NCI-H345 treated with DMSO at 0.1 percent for 48 hours (cell line): Measurements from ENCODE around the gene MRPL34.

Source experiments
- DNase-seq: peaks from one replicate; lab custom pipeline; 2025; ENCODE audit not compliant: unreplicated experiment; lab: John Stamatoyannopoulos, UW

The MRPL34 gene

GRCh38 chr19:17309198-17309964, 3.7 kb downstream of the MRPL34 start, which contains the start of gene DDA1:
Gene DDA1 (plus strand): TSS chr19:17309563. CDS start chr19:17309655, 92 bp downstream.
- peak; percentile 93 for DNase-seq

GRCh38 chr19:17309965-17310461, 4.3 kb downstream of the MRPL34 start:
- no peak for DNase-seq

- no peak for DNase-seq
Observed at GRCh38 chr19:17311455-17312188, 6.0 kb downstream of the MRPL34 start.

- DNase-seq = no peak
Observed at GRCh38 chr19:17312189-17313113, 6.8 kb downstream of the MRPL34 start.

- no peak for DNase-seq
Observed at GRCh38 chr19:17314007-17314593, 8.4 kb downstream of the MRPL34 start.

- DNase-seq = no peak
Observed at GRCh38 chr19:17318966-17319365, 13.3 kb downstream of the MRPL34 start.

GRCh38 chr19:17319473-17320238, 14.0 kb downstream of the MRPL34 start:
- DNase-seq = no peak

- no peak for DNase-seq
Observed at GRCh38 chr19:17320435-17320834, 14.8 kb downstream of the MRPL34 start.

GRCh38 chr19:17321655-17322489, 16.2 kb downstream of the MRPL34 start:
- no peak for DNase-seq

- no peak for DNase-seq
Observed at GRCh38 chr19:17322854-17323253, 17.2 kb downstream of the MRPL34 start.

GRCh38 chr19:17323300-17323963, 17.8 kb downstream of the MRPL34 start:
- no peak for DNase-seq

- DNase-seq = no peak
Observed at GRCh38 chr19:17323964-17324332, 18.3 kb downstream of the MRPL34 start.

GRCh38 chr19:17324357-17325114, 18.9 kb downstream of the MRPL34 start:
- no peak for DNase-seq

- DNase-seq = no peak
Observed at GRCh38 chr19:17325133-17325532, 19.5 kb downstream of the MRPL34 start.

- no peak for DNase-seq
Observed at GRCh38 chr19:17325881-17326594, 20.4 kb downstream of the MRPL34 start.

- no peak for DNase-seq
Observed at GRCh38 chr19:17326595-17326966, 20.9 kb downstream of the MRPL34 start.

- no peak for DNase-seq
Observed at GRCh38 chr19:17327068-17327653, 21.5 kb downstream of the MRPL34 start.
